Adrenal gland (tissue), 12 donors: ENCODE measurements around the gene TMEM214. TPM values are rescaled to one million over a fixed set of nuclear protein-coding genes. Genes with fewer than 3 reads are reported as not detected.

ENCODE experiments used
- DNase-seq, 7 donors: peaks; one replicate each; pipeline ENCODE4 v3.0.0-alpha.2; 2019 to 2020
- H3K27ac ChIP-seq, 5 donors: fragments of 200-600 bp; sonication (generic) in 4 of 5; 1 replicate in 3 of 5; 2 replicates in 2 of 5; pipeline versions ENCODE4 v1.5.1 to v1.8.0; 2016 to 2020; ENCODE audit warnings: mild to moderate bottlenecking in 1 of 5
- H3K27me3 ChIP-seq: fragments of 200-600 bp; 2 replicates; pipeline ENCODE4 v1.8.0; 2021
- H3K36me3 ChIP-seq, 2 donors: fragments of 200-600 bp; replicated peaks in 1 of 2; 1 replicate in 1 of 2; 2 replicates in 1 of 2; pipeline versions ENCODE4 v1.5.1 to v1.8.0; 2018 to 2022
- H3K4me1 ChIP-seq, 2 donors: fragments of 200-600 bp; replicated peaks in 1 of 2; 1 replicate in 1 of 2; 2 replicates in 1 of 2; pipeline versions ENCODE4 v1.5.1 to v1.8.0; 2018 to 2021
- H3K4me3 ChIP-seq, 4 donors: fragments of 200-600 bp; sonication (generic) in 3 of 4; one replicate each; pipeline ENCODE4 v1.5.1; 2016 to 2018
- H3K9me3 ChIP-seq, 3 donors: fragments of 200-600 bp; sonication (generic) in 1 of 3; replicated peaks in 1 of 3; 1 replicate in 2 of 3; 2 replicates in 1 of 3; pipeline versions ENCODE4 v1.5.1 to v1.8.0; 2016 to 2021
- CTCF ChIP-seq, 6 experiments: fragments of 450-650 bp in 4 of 6; fragments of 200-600 bp in 2 of 6; sonication (generic) in 1 of 6; IDR thresholded peaks; 1 replicate in 5 of 6; 2 replicates in 1 of 6; pipeline versions ENCODE4 v1.5.1 to v1.8.0; 2016 to 2021; ENCODE audit warnings: antibody characterized with exemption in 6 of 6, mild to moderate bottlenecking in 2 of 6, moderate library complexity in 1 of 6
- POLR2A ChIP-seq, 2 donors: fragments of 450-650 bp; IDR thresholded peaks; one replicate each; pipeline ENCODE4 v1.6.1; 2017; ENCODE audit warnings: antibody characterized with exemption in 2 of 2, mild to moderate bottlenecking in 2 of 2, moderate library complexity in 1 of 2
- WGBS, 4 donors: extraction: QIAGEN DNeasy Blood & Tissue Kit in 2 of 4; methylation state at CpG; one replicate each; pipeline versions ENCODE4 v1.1.5 to v1.1.7; 2013 to 2017; 5-methylcytosine and 5-hydroxymethylcytosine counted together
- intact Hi-C, 2 donors: fragments of 100-400 bp; cut with DNase I; formaldehyde crosslinking; loops; one replicate each; pipeline versions ENCODE4 v1.14.1 to v1.15.0; 2022 to 2023
- polyA plus RNA-seq, 3 donors: library from polyadenylated mRNA; stranded (reverse); fragments of 200-250 nt in 2 of 3; fragments of 350-450 nt in 1 of 3; fragmentation: Illumina TruSeq in 1 of 3; extraction: RNeasy Lipid Tissue Mini Kit (QIAGEN cat#74804) in 1 of 3; gene quantifications; one replicate each; pipeline ENCODE4 v1.2.3, GENCODE V29; 2013 to 2014
- total RNA-seq, 9 donors: library from RNA; depleted of rRNA in 4 of 9; stranded (reverse); fragments of >200 nt in 4 of 9; fragments of 120-200 nt in 1 of 9; fragmentation: NEBNext Ultra II Directional in 1 of 9; extraction: Animal tissue kit (Norgen Biotek cat#: 25700) in 1 of 9; gene quantifications; one replicate each; pipeline versions ENCODE4 v1.1.0 to v1.2.4, GENCODE V29; 2013 to 2023
- donor health status: healthy with polysubstance abuse.
- donor health status: Bipolar disorder and iron deficiency.
- donor health status: DM: yes; HTN: yes; CAD: no.
- donor health status: DM: no; HTN: no; CAD: no.
- donor health status: DM: no; HTN: no; CAD: no.
- donor health status: DM: yes; HTN: yes; CAD: no.

Gene TMEM214
- total and polyA plus RNA-seq, 12 donors: 25.2 to 124 (median 60.1) TPM

GRCh38 chr2:27060323-27060722 lies 27.6 kb downstream of the TMEM214 start:
- Histone ChIP-seq H3K36me3 (peaks cover 0 to 38% of the 10 kb centered on the region in 2 donors), H3K4me3 (no peak overlapping the region), H3K4me1 (peaks cover 19 to 28% of the 10 kb centered on the region in 2 donors), H3K27me3 (no peaks in the 10 kb centered on the region), H3K9me3 (no peaks in the 10 kb centered on the region), H3K27ac (peak overlapping the region in 3 of 5 donors; percentile 59 to 79 (median 61))
- TF ChIP-seq CTCF (IDR thresholded peaks at IDR 0.05) (no peak), POLR2A (IDR thresholded peaks at IDR 0.05) (no peak)
- DNase-seq: no peak
- 90 to 96% (median 93%) methylated on average over 3 of the region's 3 CpGs for WGBS, 4 donors
- intact Hi-C loops: no loop called here

- Histone ChIP-seq H3K4me3 (no peak overlapping the region), H3K27ac (no peak overlapping the region), H3K27me3 (no peaks in the 10 kb centered on the region), H3K4me1 (peaks cover 20 to 24% of the 10 kb centered on the region in 2 donors), H3K9me3 (no peaks in the 10 kb centered on the region), H3K36me3 (peaks cover 0 to 37% of the 10 kb centered on the region in 2 donors)
- TF ChIP-seq CTCF (IDR thresholded peaks at IDR 0.05): no peak
- TF ChIP-seq POLR2A (IDR thresholded peaks at IDR 0.05): no peak
- DNase-seq: peak in 1 of 7 donors; percentile 8
- intact Hi-C loops: no loop called here
- 81 to 89% (median 83%) methylated on average over 3 of the region's 3 CpGs for WGBS, 4 donors
Observed at GRCh38 chr2:27065128-27065527, 32.4 kb downstream of the TMEM214 start.

- Histone ChIP-seq H3K27me3 (no peaks in the 10 kb centered on the region), H3K27ac (no peak overlapping the region), H3K4me1 (peaks cover 25 to 36% of the 10 kb centered on the region in 2 donors), H3K9me3 (no peaks in the 10 kb centered on the region), H3K36me3 (peaks cover 0 to 40% of the 10 kb centered on the region in 2 donors), H3K4me3 (no peak overlapping the region)
- no peak for TF ChIP-seq CTCF (IDR thresholded peaks at IDR 0.05)
- TF ChIP-seq POLR2A (IDR thresholded peaks at IDR 0.05): no peak
- 92 to 99% (median 94%) methylated on average over 5 of the region's 5 CpGs for WGBS, 4 donors
- DNase-seq: peak in 1 of 7 donors; percentile 10
- intact Hi-C loops: no loop called here
Observed at GRCh38 chr2:27067385-27067784, 34.6 kb downstream of the TMEM214 start.

GRCh38 chr2:27069436-27069835 lies 36.7 kb downstream of the TMEM214 start:
- no peaks in the 10 kb centered on the region for H3K9me3 ChIP-seq
- peak in 1 of 7 donors; percentile 10 for DNase-seq
- TF ChIP-seq CTCF (IDR thresholded peaks at IDR 0.05) (no peak), POLR2A (IDR thresholded peaks at IDR 0.05) (no peak)
- WGBS, 4 donors: 92 to 97% (median 93%) methylated on average over 6 of the region's 6 CpGs
- no peak overlapping the region for H3K4me3 ChIP-seq
- peak overlapping the region in 1 of 5 donors; percentile 42 for H3K27ac ChIP-seq
- intact Hi-C loops: no loop called here
- peaks cover 16 to 35% of the 10 kb centered on the region in 2 donors for H3K4me1 ChIP-seq
- peaks cover 0 to 40% of the 10 kb centered on the region in 2 donors for H3K36me3 ChIP-seq
- H3K27me3 ChIP-seq: no peaks in the 10 kb centered on the region
